ENCODE data around the gene GUCY2D.
A peak's percentile ranks its signal among the peaks of the same experiment; 100 is the strongest.

The GUCY2D gene

GRCh38 chr17:8015957-8016631 is 13.7 kb downstream of the GUCY2D start:
- no peaks in the 10 kb centered on the region for H3K9me3 ChIP-seq (replicated peaks; ENCODE audit: insufficient read depth, low read length)
- peaks cover 58% of the 10 kb centered on the region for H3K27me3 ChIP-seq (replicated peaks; ENCODE audit: insufficient read depth, low read length)
- no peaks in the 10 kb centered on the region for H3K79me2 ChIP-seq (ENCODE audit: low read length)
- H3K27ac ChIP-seq (ENCODE audit: low read length), result no peak overlapping the region
- no peaks in the 10 kb centered on the region for H3K4me1 ChIP-seq (ENCODE audit: low read length)
- peak overlapping the region; percentile 39 for H3K4me3 ChIP-seq (ENCODE audit: low read length)
- no peak for TF ChIP-seq EZH2 (optimal IDR thresholded peaks at IDR 0.05; ENCODE audit: low read depth, low read length)
- H3K4me2 ChIP-seq (ENCODE audit: low read depth, low read length), result peak overlapping the region; percentile 80
- peak overlapping the region; percentile 59 for H2AFZ ChIP-seq (ENCODE audit: low read length)
- no peak for DNase-seq
- H4K20me1 ChIP-seq (ENCODE audit: insufficient read depth, low read length), result no peaks in the 10 kb centered on the region
- no peaks in the 10 kb centered on the region for H3K9me2 ChIP-seq (replicated peaks; ENCODE audit: insufficient read depth, low read length)
- H3F3A ChIP-seq (ENCODE audit: insufficient read depth, low read length), result no peaks in the 10 kb centered on the region
- no peaks in the 10 kb centered on the region for H3K36me3 ChIP-seq (replicated peaks; ENCODE audit: insufficient read depth, low read length)
- no peak overlapping the region for H3K9ac ChIP-seq (ENCODE audit: low read length)

DNA sequence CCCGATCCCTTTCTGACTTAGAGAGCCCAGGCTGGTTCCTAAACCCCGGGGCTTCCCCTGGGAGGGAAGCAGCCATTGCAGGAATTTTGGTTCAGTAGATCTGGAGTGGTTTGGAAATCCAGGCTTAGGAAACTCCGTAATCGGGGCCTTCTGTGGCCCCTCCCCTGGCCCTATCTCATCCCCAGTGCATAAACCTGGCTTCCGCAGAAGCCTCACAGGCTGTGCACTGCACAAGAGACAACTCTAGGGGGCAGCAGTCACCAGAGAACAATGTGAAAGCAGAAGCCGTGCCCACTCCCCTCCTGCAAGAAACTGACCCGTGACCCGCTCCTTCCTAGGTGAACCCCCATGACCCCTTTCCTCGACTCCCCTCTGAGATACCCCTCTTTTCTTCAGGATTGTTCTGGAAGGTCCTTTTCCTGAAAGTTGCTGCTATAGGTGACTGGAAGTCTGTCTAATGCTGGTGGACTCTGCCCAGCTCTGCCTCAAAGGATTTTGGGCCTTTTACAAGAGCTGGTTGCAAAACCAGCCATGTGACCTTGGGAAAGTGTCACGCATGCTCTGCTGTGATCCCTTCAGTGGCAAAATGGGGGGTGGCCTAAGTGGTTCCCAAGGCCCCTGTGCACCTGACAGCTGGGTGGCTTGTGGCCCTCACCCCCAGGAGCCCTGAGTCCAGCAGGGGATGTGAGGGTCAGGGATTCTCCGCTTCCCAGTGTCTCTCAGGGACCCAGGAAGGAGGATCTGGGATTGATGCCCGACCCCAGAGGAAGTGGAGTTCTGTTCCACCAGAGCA is 14.4 kb downstream of the GUCY2D start:
- TF ChIP-seq, protein P1, sequence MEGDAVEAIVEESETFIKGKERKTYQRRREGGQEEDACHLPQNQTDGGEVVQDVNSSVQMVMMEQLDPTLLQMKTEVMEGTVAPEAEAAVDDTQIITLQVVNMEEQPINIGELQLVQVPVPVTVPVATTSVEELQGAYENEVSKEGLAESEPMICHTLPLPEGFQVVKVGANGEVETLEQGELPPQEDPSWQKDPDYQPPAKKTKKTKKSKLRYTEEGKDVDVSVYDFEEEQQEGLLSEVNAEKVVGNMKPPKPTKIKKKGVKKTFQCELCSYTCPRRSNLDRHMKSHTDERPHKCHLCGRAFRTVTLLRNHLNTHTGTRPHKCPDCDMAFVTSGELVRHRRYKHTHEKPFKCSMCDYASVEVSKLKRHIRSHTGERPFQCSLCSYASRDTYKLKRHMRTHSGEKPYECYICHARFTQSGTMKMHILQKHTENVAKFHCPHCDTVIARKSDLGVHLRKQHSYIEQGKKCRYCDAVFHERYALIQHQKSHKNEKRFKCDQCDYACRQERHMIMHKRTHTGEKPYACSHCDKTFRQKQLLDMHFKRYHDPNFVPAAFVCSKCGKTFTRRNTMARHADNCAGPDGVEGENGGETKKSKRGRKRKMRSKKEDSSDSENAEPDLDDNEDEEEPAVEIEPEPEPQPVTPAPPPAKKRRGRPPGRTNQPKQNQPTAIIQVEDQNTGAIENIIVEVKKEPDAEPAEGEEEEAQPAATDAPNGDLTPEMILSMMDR (IDR thresholded peaks at IDR 0.05; ENCODE audit: low read length), result peak; percentile 86
- no peak for TF ChIP-seq EZH2 (optimal IDR thresholded peaks at IDR 0.05; ENCODE audit: low read depth, low read length)
- TF ChIP-seq EZH2phosphoT487 (IDR thresholded peaks at IDR 0.05; ENCODE audit: low read length), result no peak
- Histone ChIP-seq H3K27ac (ENCODE audit: low read length) (no peak overlapping the region), H3K4me2 (ENCODE audit: low read depth, low read length) (peak overlapping the region; percentile 80), H3K4me1 (ENCODE audit: low read length) (no peaks in the 10 kb centered on the region), H2AFZ (ENCODE audit: low read length) (peak overlapping the region; percentile 59), H3F3A (ENCODE audit: insufficient read depth, low read length) (no peaks in the 10 kb centered on the region), H3K9me2 (replicated peaks; ENCODE audit: insufficient read depth, low read length) (no peaks in the 10 kb centered on the region), H3K4me3 (ENCODE audit: low read length) (peak overlapping the region; percentile 39), H4K20me1 (ENCODE audit: insufficient read depth, low read length) (no peaks in the 10 kb centered on the region), H3K27me3 (replicated peaks; ENCODE audit: insufficient read depth, low read length) (peaks cover 50% of the 10 kb centered on the region), H3K9me3 (replicated peaks; ENCODE audit: insufficient read depth, low read length) (no peaks in the 10 kb centered on the region), H3K36me3 (replicated peaks; ENCODE audit: insufficient read depth, low read length) (no peaks in the 10 kb centered on the region), H3K9ac (ENCODE audit: low read length) (no peak overlapping the region), H3K79me2 (ENCODE audit: low read length) (no peaks in the 10 kb centered on the region)
- peak; percentile 27 for DNase-seq

DNA sequence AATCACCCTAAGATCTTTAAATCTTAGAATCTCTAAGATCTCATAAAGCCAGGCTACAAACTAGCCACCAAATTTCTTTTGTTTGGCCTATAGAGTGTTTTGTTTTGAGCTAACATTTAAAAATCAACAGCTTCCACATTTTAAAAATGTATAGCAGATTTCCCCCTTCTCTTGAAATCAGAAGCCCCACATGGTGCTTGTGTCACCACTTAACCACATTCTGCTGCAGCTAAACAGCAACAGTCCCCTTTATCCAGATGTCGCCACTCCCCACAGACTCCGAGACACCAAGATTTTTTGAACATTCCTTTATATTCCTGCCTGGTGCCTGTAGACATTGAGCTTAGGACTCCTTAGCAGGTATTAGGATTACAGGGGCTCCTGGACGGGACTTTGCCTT is 16.0 kb downstream of the GUCY2D start:
- DNase-seq, result no peak
- Histone ChIP-seq H3K4me3 (ENCODE audit: low read length) (no peak overlapping the region), H3K27me3 (replicated peaks; ENCODE audit: insufficient read depth, low read length) (peaks cover 41% of the 10 kb centered on the region), H3K9me3 (replicated peaks; ENCODE audit: insufficient read depth, low read length) (no peaks in the 10 kb centered on the region), H2AFZ (ENCODE audit: low read length) (no peak overlapping the region), H3K9me2 (replicated peaks; ENCODE audit: insufficient read depth, low read length) (no peaks in the 10 kb centered on the region), H3K4me2 (ENCODE audit: low read depth, low read length) (no peak overlapping the region), H3K36me3 (replicated peaks; ENCODE audit: insufficient read depth, low read length) (no peaks in the 10 kb centered on the region), H3K4me1 (ENCODE audit: low read length) (no peaks in the 10 kb centered on the region), H3F3A (ENCODE audit: insufficient read depth, low read length) (no peaks in the 10 kb centered on the region), H3K9ac (ENCODE audit: low read length) (no peak overlapping the region), H3K27ac (ENCODE audit: low read length) (no peak overlapping the region), H3K79me2 (ENCODE audit: low read length) (no peaks in the 10 kb centered on the region), H4K20me1 (ENCODE audit: insufficient read depth, low read length) (no peaks in the 10 kb centered on the region)
- TF ChIP-seq EZH2phosphoT487 (IDR thresholded peaks at IDR 0.05; ENCODE audit: low read length), result no peak

DNA sequence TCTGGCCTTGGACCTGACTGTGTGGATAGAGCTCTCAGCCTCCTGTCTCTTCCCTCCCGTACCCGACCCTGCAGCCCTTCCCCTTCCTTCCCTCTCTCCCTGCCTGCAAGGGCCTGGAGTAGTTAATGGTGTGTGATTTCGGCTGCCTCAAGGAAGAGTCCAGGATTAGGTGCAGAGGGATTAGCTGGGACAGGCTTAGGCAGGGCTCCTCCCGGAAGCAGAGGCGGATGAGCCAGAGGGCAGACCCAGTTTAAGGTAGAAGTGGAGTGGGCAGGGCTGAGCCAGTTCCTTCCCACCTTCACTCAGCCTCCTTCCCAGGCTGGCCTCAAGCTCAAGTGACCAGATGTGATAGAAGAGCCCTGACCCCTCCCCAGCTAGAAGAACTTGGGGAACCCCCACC is 16.8 kb downstream of the GUCY2D start:
- no peak overlapping the region for H3K4me3 ChIP-seq (ENCODE audit: low read length)

More for the DNA sequence above, 16.8 kb downstream of the GUCY2D start:
- DNase-seq, result no peak
- no peaks in the 10 kb centered on the region for H3K79me2 ChIP-seq (ENCODE audit: low read length)
- no peak overlapping the region for H3K9ac ChIP-seq (ENCODE audit: low read length)
- H3K27ac ChIP-seq (ENCODE audit: low read length), result no peak overlapping the region
- no peak overlapping the region for H3K4me2 ChIP-seq (ENCODE audit: low read depth, low read length)
- no peaks in the 10 kb centered on the region for H3K36me3 ChIP-seq (replicated peaks; ENCODE audit: insufficient read depth, low read length)
- H4K20me1 ChIP-seq (ENCODE audit: insufficient read depth, low read length), result no peaks in the 10 kb centered on the region
- TF ChIP-seq, protein P1 (IDR thresholded peaks at IDR 0.05; ENCODE audit: low read length), result no peak
- TF ChIP-seq EZH2phosphoT487 (IDR thresholded peaks at IDR 0.05; ENCODE audit: low read length) (no peak), EZH2 (optimal IDR thresholded peaks at IDR 0.05; ENCODE audit: low read depth, low read length) (no peak)
- H3K9me2 ChIP-seq (replicated peaks; ENCODE audit: insufficient read depth, low read length), result no peaks in the 10 kb centered on the region
- H3K9me3 ChIP-seq (replicated peaks; ENCODE audit: insufficient read depth, low read length), result no peaks in the 10 kb centered on the region
- H2AFZ ChIP-seq (ENCODE audit: low read length), result no peak overlapping the region
- H3K4me1 ChIP-seq (ENCODE audit: low read length), result no peaks in the 10 kb centered on the region
- H3K27me3 ChIP-seq (replicated peaks; ENCODE audit: insufficient read depth, low read length), result peaks cover 36% of the 10 kb centered on the region
- H3F3A ChIP-seq (ENCODE audit: insufficient read depth, low read length), result no peaks in the 10 kb centered on the region
